HepG2 (cell line): ENCODE data around the gene RTBDN. TPM values are rescaled to one million over a fixed set of nuclear protein-coding genes. Genes with fewer than 3 reads are reported as not detected.

ENCODE experiments used
- CENPBD1 ChIP-seq: sonication (generic); formaldehyde crosslinking; IDR thresholded peaks from 2 replicates; pipeline ENCODE4 v1.8.0; 2022; ENCODE audit warnings: missing genetic modification reagents, low read depth, mild to moderate bottlenecking, borderline replicate concordance
- CENPX ChIP-seq: sonication (generic); formaldehyde crosslinking; IDR thresholded peaks from 2 replicates; pipeline ENCODE4 v1.9.0; 2021; ENCODE audit warnings: mild to moderate bottlenecking, missing genetic modification reagents, moderate library complexity
- E2F2 ChIP-seq: sonication (generic); formaldehyde crosslinking; IDR thresholded peaks from 2 replicates; pipeline ENCODE4 v1.4.0; 2020; ENCODE audit warnings: missing genetic modification reagents, borderline replicate concordance
- FOSL2 ChIP-seq: sonication (generic); formaldehyde crosslinking; IDR thresholded peaks from 2 replicates; pipeline ENCODE4 v1.4.0; 2020; ENCODE audit warnings: missing genetic modification reagents
- MIER2 ChIP-seq: IDR thresholded peaks from 2 replicates; pipeline ENCODE4 v1.6.1; 2016; ENCODE audit warnings: missing biosample characterization, missing genetic modification reagents
- MLXIP ChIP-seq: sonication (generic); formaldehyde crosslinking; IDR thresholded peaks from 2 replicates; pipeline ENCODE4 v1.9.0; 2021; ENCODE audit warnings: missing genetic modification reagents, borderline replicate concordance
- NAIF1 ChIP-seq: sonication (generic); formaldehyde crosslinking; IDR thresholded peaks from 2 replicates; pipeline ENCODE4 v1.5.0; 2020; ENCODE audit warnings: mild to moderate bottlenecking, missing genetic modification reagents, borderline replicate concordance
- NR3C1 ChIP-seq: sonication (generic); formaldehyde crosslinking; IDR thresholded peaks from 2 replicates; pipeline ENCODE4 v1.4.0; 2020; ENCODE audit warnings: missing genetic modification reagents
- SOX6 ChIP-seq, 2 experiments: fragments of 450-650 bp in 1 of 2; sonication (generic) in 1 of 2; formaldehyde crosslinking in 1 of 2; IDR thresholded peaks; 2 replicates each; pipeline versions ENCODE4 v1.4.0 to v1.6.1; 2017 to 2020; ENCODE audit warnings: antibody characterized with exemption in 1 of 2, mild to moderate bottlenecking in 1 of 2, missing genetic modification reagents in 1 of 2
- TRAFD1 ChIP-seq: sonication (generic); formaldehyde crosslinking; IDR thresholded peaks from 2 replicates; pipeline ENCODE4 v1.5.1; 2020; ENCODE audit warnings: missing genetic modification reagents, mild to moderate bottlenecking, borderline replicate concordance
- TRIM24 ChIP-seq: sonication (generic); formaldehyde crosslinking; IDR thresholded peaks from 2 replicates; pipeline ENCODE4 v1.8.0; 2022; ENCODE audit warnings: mild to moderate bottlenecking, missing genetic modification reagents
- XBP1 ChIP-seq: sonication (generic); formaldehyde crosslinking; IDR thresholded peaks from 2 replicates; pipeline ENCODE4 v1.5.0; 2020; ENCODE audit warnings: missing genetic modification reagents
- YEATS4 ChIP-seq: sonication (generic); formaldehyde crosslinking; IDR thresholded peaks from 2 replicates; pipeline ENCODE4 v1.4.0; 2020; ENCODE audit warnings: missing genetic modification reagents, borderline replicate concordance
- ZC3H13 ChIP-seq: sonication (generic); formaldehyde crosslinking; IDR thresholded peaks from 2 replicates; pipeline ENCODE4 v1.8.1; 2023; ENCODE audit warnings: mild to moderate bottlenecking, missing genetic modification reagents, moderate library complexity
- ZFY ChIP-seq: sonication (generic); formaldehyde crosslinking; IDR thresholded peaks from 2 replicates; pipeline ENCODE4 v1.4.0; 2020; ENCODE audit warnings: missing genetic modification reagents
- ZKSCAN8 ChIP-seq: IDR thresholded peaks from 2 replicates; pipeline ENCODE4 v1.6.1; 2016; ENCODE audit warnings: borderline replicate concordance, missing genetic modification reagents, missing compliant biosample characterization
- ZMAT5 ChIP-seq: sonication (generic); formaldehyde crosslinking; IDR thresholded peaks from 2 replicates; pipeline ENCODE4 v1.5.0; 2020; ENCODE audit warnings: mild to moderate bottlenecking, low read depth, missing genetic modification reagents, borderline replicate concordance
- ZNF484 ChIP-seq: sonication (generic); formaldehyde crosslinking; IDR thresholded peaks from 2 replicates; pipeline ENCODE4 v1.5.1; 2020; ENCODE audit warnings: mild to moderate bottlenecking, low read depth, missing genetic modification reagents, borderline replicate concordance
- ZNF569 ChIP-seq: sonication (generic); formaldehyde crosslinking; IDR thresholded peaks from 2 replicates; pipeline ENCODE4 v1.5.0; 2020; ENCODE audit warnings: mild to moderate bottlenecking, missing genetic modification reagents, moderate library complexity, borderline replicate concordance
- ZNF576 ChIP-seq: sonication (generic); formaldehyde crosslinking; IDR thresholded peaks from 2 replicates; pipeline ENCODE4 v1.4.0; 2020; ENCODE audit warnings: mild to moderate bottlenecking, missing genetic modification reagents
- ZSCAN20 ChIP-seq: sonication (generic); formaldehyde crosslinking; IDR thresholded peaks from 2 replicates; pipeline ENCODE4 v1.4.0; 2020; ENCODE audit warnings: missing genetic modification reagents, mild to moderate bottlenecking, borderline replicate concordance
- polyA plus RNA-seq, 8 experiments: library from polyadenylated mRNA; depleted of rRNA in 3 of 8; stranded (reverse) in 7 of 8; unstranded in 1 of 8; fragments of >200 nt; fragmentation: Illumina TruSeq in 4 of 8; extraction: Trizol in 4 of 8; gene quantifications; 2 replicates each; pipeline versions ENCODE4 v1.2.1 to v1.2.3, GENCODE V29; 2011 to 2016; ENCODE audit warnings: low read depth in 4 of 8, missing spikeins in 1 of 8, mixed read lengths in 1 of 8; ENCODE audit not compliant: insufficient read depth in 1 of 8
- total RNA-seq, 5 experiments: library from RNA; depleted of rRNA; stranded (reverse); fragments of >200 nt; fragmentation: Illumina TruSeq; extraction: Trizol; gene quantifications; 2 replicates each; pipeline ENCODE4 v1.2.3, GENCODE V29; 2016; ENCODE audit warnings: low read depth in 1 of 5

RTBDN gene
- total and polyA plus RNA-seq, 2 of the 13 experiments (the other 11 are each of a cell fraction or from before 2014, with no cell fraction given): 0.27 to 0.48 TPM

GRCh38 chr19:12806242-12807081 is 27.9 kb downstream of the RTBDN start, which contains the start of gene RNASEH2A (continued):
- TF ChIP-seq MLXIP (CRISPR knock-in tag) (peak; percentile 69; the same call in 1 of the 2 replicates), FOSL2 (peak; percentile 61), YEATS4 (CRISPR knock-in tag) (peak; percentile 83), CENPX (CRISPR knock-in tag) (no peak), TRAFD1 (CRISPR knock-in tag) (no peak), NAIF1 (peak; percentile 85; the same call in 1 of the 2 replicates), ZNF576 (no peak; the same call in 1 of the 2 replicates), ZNF569 (no peak), ZSCAN20 (no peak; the same call in 1 of the 2 replicates), MIER2 (CRISPR knock-in tag) (peak; percentile 70), XBP1 (CRISPR knock-in tag) (no peak), ZFY (CRISPR knock-in tag) (peak; percentile 94), TRIM24 (CRISPR knock-in tag) (no peak), ZMAT5 (no peak), NR3C1 (CRISPR knock-in tag) (no peak), E2F2 (peak; percentile 83; the same call in 1 of the 2 replicates), ZKSCAN8 (CRISPR knock-in tag) (peak; percentile 72; the same call in 1 of the 2 replicates), SOX6 (IDR thresholded peaks at IDR 0.05) (no peak), SOX6 (CRISPR knock-in tag; IDR thresholded peaks at IDR 0.05) (peak; percentile 60), ZC3H13 (CRISPR knock-in tag) (peak; percentile 86; the same call in 1 of the 2 replicates), ZNF484 (0 out of 2 replicates have a peak, but pooled peaks have one; percentile 19), CENPBD1 (CRISPR knock-in tag) (no peak; the same call in 1 of the 2 replicates)
